ENCODE measurements around the gene CDC42EP4.

CDC42EP4 gene

DNA sequence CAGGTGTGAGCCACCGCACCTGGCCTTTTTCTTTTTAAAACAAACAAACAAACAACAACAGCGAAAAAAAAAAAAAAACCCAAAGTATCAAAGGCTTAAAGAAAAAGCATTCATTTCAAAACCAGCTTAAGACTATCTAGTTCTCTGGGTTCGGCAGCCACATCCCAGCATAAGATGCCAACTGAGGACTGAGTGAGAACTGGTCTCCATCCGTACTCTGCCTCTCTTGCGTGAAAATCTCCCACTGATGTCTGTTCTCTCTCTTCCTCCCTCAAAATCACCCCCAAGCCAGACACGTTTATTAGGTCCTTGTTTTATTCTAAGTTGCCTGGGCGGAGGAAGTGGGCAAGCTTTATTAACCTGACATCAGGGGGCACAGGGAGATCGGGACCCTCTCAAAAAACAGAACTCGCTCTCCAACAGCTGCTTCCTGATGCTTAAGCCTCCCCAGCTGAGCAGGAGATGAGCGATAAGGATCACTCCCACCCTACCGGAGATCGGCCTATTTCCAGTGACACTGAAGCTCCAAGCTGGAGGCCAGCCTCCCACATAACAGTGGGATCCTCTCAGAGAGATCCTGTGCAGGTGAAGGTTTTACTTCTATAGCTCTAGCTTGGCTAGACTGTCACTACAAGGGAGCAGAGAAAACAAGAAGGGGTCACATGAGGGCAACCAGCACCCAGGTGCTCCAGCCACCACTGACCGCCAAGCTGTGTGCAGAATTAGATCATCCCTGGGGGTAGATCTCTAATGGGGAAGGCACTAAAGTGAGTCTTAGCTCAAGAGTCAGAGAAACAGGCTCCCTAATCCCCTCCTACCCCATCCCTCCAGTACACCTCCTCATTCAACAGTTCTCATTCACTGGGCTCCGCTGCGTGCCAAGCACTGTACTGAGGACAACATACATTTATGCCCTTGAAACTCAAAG lies 13.6 kb downstream of the CDC42EP4 start:
- H3K27me3 ChIP-seq (ENCODE audit: insufficient read depth, low read length) = no peaks in the 10 kb centered on the region
- H3K27ac ChIP-seq (ENCODE audit: low read depth, low read length) = no peak overlapping the region
- peaks cover 33% of the 10 kb centered on the region for H3K4me1 ChIP-seq (ENCODE audit: control insufficient read depth, insufficient read depth, low read length, unreplicated experiment)
- peaks cover 77% of the 10 kb centered on the region for H3K79me2 ChIP-seq (ENCODE audit: control insufficient read depth, insufficient read depth, low read length, unreplicated experiment)
- no peak overlapping the region for H3K4me3 ChIP-seq (ENCODE audit: low read depth, low read length)
- H2AFZ ChIP-seq (ENCODE audit: low read length, unreplicated experiment) = no peak overlapping the region
- H3K36me3 ChIP-seq (ENCODE audit: insufficient read depth, low read length) = no peaks in the 10 kb centered on the region

DNA sequence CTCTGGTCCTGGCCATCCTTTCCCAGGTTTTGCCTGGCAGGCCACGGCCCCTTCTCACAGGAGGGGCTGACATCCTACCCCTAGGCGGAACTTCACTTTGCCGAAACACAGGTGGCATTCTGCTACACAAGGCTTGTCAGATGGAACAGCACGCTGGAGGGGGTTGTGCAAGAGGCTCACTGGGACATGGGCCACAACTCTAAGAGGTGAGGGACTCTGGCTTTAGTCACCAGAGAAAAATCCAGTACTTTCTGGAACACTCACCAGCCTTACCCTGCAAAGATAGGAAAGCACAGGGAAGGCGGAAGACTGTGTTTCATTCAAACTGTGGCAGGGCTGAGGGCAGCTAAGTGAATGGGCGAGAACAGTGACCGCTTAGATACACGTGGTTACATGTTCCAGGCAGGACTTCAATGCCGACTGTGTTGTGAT lies 18.3 kb downstream of the CDC42EP4 start:
- H3K27me3 ChIP-seq (ENCODE audit: insufficient read depth, low read length) = no peaks in the 10 kb centered on the region
- H2AFZ ChIP-seq (ENCODE audit: low read length, unreplicated experiment) = no peak overlapping the region
- peaks cover 66% of the 10 kb centered on the region for H3K4me1 ChIP-seq (ENCODE audit: control insufficient read depth, insufficient read depth, low read length, unreplicated experiment)
- peaks cover 73% of the 10 kb centered on the region for H3K79me2 ChIP-seq (ENCODE audit: control insufficient read depth, insufficient read depth, low read length, unreplicated experiment)
- H3K27ac ChIP-seq (ENCODE audit: low read depth, low read length) = peak overlapping the region; percentile 97
- peak overlapping the region; percentile 18 for H3K4me3 ChIP-seq (ENCODE audit: low read depth, low read length)
- H3K36me3 ChIP-seq (ENCODE audit: insufficient read depth, low read length) = no peaks in the 10 kb centered on the region

DNA sequence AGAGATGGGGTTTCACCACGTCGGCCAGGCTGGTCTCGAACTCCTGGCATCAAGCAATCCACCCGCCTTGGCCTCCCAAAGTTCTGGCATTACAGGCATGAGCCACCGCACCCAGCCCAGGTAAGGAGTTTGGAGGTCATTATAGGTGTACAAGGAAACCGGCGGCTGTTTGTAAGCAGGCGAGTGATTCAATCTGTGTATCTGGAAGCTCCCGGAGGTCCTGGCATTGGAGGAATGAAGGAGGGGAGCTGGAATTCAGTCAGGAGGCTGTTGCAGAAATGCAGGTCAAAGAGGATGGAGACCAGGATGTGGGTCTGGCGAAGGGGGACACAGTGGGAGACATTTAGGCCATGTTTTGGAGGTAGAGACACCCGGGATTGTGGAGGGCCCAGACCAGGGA lies 18.8 kb downstream of the CDC42EP4 start:
- peaks cover 71% of the 10 kb centered on the region for H3K79me2 ChIP-seq (ENCODE audit: control insufficient read depth, insufficient read depth, low read length, unreplicated experiment)
- no peak overlapping the region for H3K4me3 ChIP-seq (ENCODE audit: low read depth, low read length)
- H3K27ac ChIP-seq (ENCODE audit: low read depth, low read length) = peak overlapping the region; percentile 97
- H3K4me1 ChIP-seq (ENCODE audit: control insufficient read depth, insufficient read depth, low read length, unreplicated experiment) = peaks cover 69% of the 10 kb centered on the region
- H3K27me3 ChIP-seq (ENCODE audit: insufficient read depth, low read length) = no peaks in the 10 kb centered on the region
- no peak overlapping the region for H2AFZ ChIP-seq (ENCODE audit: low read length, unreplicated experiment)
- H3K36me3 ChIP-seq (ENCODE audit: insufficient read depth, low read length) = no peaks in the 10 kb centered on the region

DNA sequence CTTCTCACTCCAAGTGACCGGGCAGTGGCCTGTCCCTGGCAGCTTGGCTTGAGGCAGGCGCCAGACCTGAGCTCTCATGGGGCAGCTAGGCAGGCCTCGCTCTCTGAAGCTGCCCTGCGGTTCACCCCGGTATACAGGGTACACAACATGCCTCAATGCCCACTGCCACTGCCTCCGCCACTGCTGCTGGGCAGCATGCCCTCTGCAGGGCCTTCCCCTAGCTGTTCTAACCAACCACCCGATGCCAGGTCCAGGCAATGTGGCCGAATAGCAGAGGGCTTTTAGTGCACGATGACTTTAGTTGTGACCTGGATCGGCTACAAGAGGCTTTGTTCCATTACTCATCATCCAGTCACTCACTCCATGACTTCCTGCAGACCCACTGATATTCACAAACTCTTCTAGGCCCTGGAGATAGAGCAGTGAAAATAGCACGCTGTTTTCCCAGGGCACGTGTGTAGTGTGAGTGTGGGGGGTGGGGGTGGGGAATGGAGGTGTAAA lies 19.7 kb downstream of the CDC42EP4 start:
- Histone ChIP-seq H2AFZ (ENCODE audit: low read length, unreplicated experiment) (peak overlapping the region; percentile 5), H3K27ac (ENCODE audit: low read depth, low read length) (peak overlapping the region; percentile 97), H3K4me3 (ENCODE audit: low read depth, low read length) (peak overlapping the region; percentile 64), H3K27me3 (ENCODE audit: insufficient read depth, low read length) (no peaks in the 10 kb centered on the region), H3K4me1 (ENCODE audit: control insufficient read depth, insufficient read depth, low read length, unreplicated experiment) (peaks cover 78% of the 10 kb centered on the region), H3K36me3 (ENCODE audit: insufficient read depth, low read length) (no peaks in the 10 kb centered on the region), H3K79me2 (ENCODE audit: control insufficient read depth, insufficient read depth, low read length, unreplicated experiment) (peaks cover 76% of the 10 kb centered on the region)

DNA sequence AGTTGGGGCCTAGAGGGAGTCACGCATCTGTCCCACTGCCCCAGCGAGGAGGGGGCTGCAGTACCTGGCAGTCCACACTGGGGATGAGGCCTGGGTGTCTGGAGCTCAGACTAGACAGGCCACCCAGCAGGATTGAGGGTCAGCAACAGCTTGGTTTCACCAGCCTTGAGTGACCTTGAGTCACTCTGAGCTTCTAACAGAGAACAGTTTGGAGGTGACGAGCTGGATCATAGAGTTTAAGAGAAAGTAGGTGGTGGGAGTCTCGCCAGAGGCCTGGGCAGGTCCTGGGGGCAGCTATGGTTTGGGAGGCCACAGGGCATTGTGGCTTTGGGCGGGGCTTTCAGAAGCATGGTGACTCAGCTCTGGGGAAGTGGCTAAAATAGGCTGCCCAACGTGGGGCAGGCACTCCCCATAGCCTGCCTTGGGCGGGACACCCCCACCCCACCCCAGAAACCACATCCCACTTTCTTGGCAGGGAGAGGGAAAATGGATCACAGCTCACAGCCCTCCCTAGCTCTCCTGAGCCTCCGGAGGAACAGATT lies 20.5 kb downstream of the CDC42EP4 start:
- no peaks in the 10 kb centered on the region for H3K36me3 ChIP-seq (ENCODE audit: insufficient read depth, low read length)
- no peaks in the 10 kb centered on the region for H3K27me3 ChIP-seq (ENCODE audit: insufficient read depth, low read length)
- H3K27ac ChIP-seq (ENCODE audit: low read depth, low read length) = peak overlapping the region; percentile 97
- H3K4me1 ChIP-seq (ENCODE audit: control insufficient read depth, insufficient read depth, low read length, unreplicated experiment) = peaks cover 86% of the 10 kb centered on the region
- peaks cover 81% of the 10 kb centered on the region for H3K79me2 ChIP-seq (ENCODE audit: control insufficient read depth, insufficient read depth, low read length, unreplicated experiment)
- peak overlapping the region; percentile 5 for H2AFZ ChIP-seq (ENCODE audit: low read length, unreplicated experiment)
- peak overlapping the region; percentile 64 for H3K4me3 ChIP-seq (ENCODE audit: low read depth, low read length)

DNA sequence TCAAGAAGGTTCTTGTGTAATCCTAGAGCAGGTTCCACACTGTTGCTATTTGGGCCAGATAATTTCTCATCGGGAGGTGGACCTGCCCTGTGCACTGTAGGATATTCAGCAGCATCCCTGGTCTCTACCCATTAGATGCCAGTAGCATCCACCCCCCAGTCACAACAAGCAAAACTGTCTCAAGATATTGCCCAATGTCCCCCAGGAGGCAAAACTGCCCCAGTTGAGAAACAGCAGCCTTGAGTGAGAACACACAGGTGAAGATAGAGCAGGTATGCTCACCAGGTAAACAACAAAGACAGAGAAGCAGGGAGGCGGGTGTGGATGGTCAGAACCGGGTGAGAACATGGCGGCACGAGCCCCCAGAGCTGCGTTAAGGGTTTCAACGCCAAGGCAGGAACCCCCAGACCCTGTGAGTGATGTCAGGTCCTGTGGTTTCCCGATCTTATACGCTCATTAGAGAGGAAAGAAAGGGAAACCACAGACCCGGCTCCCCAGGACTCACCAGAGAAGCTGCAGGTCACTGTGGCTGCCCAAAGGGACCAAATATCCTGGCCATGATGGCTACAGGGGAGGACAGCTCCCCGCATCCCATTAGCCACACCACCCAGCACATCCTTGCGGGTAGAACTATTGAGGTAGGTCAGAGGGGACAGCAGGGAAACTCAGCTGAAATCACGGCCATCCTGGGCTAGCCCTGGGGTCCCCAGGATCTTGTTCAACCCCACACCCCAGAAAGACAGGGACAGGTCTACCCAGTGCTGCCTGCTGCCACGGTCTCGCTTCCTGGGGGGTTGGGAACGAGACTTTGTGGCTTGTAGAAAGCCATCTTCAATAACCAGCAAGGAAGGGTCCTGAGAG lies 21.2 kb downstream of the CDC42EP4 start:
- Histone ChIP-seq H3K36me3 (ENCODE audit: insufficient read depth, low read length) (no peaks in the 10 kb centered on the region), H3K4me3 (ENCODE audit: low read depth, low read length) (peak overlapping the region; percentile 64; the same call in 1 of the 2 replicates), H3K27ac (ENCODE audit: low read depth, low read length) (peak overlapping the region; percentile 97), H2AFZ (ENCODE audit: low read length, unreplicated experiment) (no peak overlapping the region), H3K27me3 (ENCODE audit: insufficient read depth, low read length) (no peaks in the 10 kb centered on the region), H3K4me1 (ENCODE audit: control insufficient read depth, insufficient read depth, low read length, unreplicated experiment) (peaks cover 89% of the 10 kb centered on the region), H3K79me2 (ENCODE audit: control insufficient read depth, insufficient read depth, low read length, unreplicated experiment) (peaks cover 83% of the 10 kb centered on the region)

DNA sequence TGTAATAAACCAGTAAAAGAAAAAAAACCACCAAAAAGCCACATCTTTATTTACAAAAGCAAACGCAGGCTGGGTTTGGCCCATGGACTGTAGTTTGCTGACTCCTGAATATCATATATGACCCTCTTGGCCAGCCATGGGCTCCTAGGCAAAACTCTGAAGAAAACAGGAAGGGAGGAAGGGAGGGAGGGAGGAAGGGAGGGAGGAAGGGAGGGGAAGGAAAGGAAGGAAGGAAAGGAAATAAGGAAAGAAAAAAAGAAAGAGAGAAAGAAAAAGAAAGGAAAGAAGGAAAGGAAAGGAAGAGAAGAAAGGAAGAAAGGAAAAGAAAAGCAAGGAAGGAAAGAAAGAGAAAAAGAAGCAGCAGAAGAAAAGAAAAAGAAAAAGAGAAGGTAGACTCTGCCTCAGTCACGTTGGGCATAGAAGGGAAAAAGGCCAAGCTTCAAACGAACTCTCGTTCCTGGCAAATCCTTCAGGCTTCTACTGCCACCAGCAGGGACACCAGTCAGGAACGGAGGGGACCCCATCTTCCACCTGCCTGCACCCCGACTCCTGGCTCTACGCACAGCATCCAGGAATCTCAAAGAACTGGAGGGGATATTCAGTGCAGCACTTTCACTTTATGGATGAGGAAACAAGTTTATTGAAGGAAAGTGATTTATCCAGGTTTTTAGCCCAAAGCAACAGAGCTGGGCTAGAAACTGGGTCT lies 22.1 kb downstream of the CDC42EP4 start:
- Histone ChIP-seq H3K27me3 (ENCODE audit: insufficient read depth, low read length) (no peaks in the 10 kb centered on the region), H3K4me1 (ENCODE audit: control insufficient read depth, insufficient read depth, low read length, unreplicated experiment) (peaks cover 82% of the 10 kb centered on the region), H3K36me3 (ENCODE audit: insufficient read depth, low read length) (no peaks in the 10 kb centered on the region), H2AFZ (ENCODE audit: low read length, unreplicated experiment) (no peak overlapping the region), H3K79me2 (ENCODE audit: control insufficient read depth, insufficient read depth, low read length, unreplicated experiment) (peaks cover 83% of the 10 kb centered on the region), H3K27ac (ENCODE audit: low read depth, low read length) (peak overlapping the region; percentile 19; the same call in 1 of the 2 replicates), H3K4me3 (ENCODE audit: low read depth, low read length) (no peak overlapping the region)

DNA sequence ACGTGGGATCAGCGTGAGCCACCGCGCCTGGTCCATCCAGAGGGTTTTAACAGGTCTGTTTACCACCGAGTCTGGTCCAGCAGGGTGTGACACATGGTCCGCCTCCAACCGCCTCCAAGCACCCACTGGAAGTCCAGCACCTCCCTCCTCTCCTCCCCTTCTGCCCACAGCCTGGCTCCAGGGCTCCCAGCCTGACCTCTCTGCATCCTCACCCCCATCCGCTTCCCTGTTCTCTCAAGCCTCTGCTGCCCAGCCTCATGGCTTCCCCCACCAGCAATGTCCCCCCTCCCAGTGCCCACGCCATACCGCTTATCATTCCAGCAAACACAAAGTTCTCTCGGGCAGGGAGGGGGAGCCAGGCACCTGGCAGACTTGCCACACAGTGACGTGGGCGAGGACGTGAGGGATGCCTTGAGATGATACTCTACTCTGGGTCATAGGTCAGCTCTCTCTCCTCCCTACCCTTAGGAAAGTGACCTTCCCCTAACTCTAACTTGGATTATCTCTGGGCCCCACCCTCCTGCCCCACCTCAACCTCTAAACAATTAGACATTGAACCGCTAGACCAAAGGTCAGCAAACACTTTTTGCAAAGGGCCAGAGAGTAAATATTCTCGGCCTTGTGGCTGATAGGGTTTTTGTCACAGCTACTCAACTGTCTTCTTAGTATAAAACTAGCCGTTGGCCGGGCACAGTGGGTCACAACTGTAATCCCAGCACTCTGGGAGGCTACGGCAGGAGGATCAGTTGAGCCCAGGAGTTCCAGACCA lies 23.1 kb downstream of the CDC42EP4 start:
- peaks cover 81% of the 10 kb centered on the region for H3K79me2 ChIP-seq (ENCODE audit: control insufficient read depth, insufficient read depth, low read length, unreplicated experiment)
- no peaks in the 10 kb centered on the region for H3K27me3 ChIP-seq (ENCODE audit: insufficient read depth, low read length)
- no peak overlapping the region for H2AFZ ChIP-seq (ENCODE audit: low read length, unreplicated experiment)
- H3K4me1 ChIP-seq (ENCODE audit: control insufficient read depth, insufficient read depth, low read length, unreplicated experiment) = peaks cover 79% of the 10 kb centered on the region
- no peak overlapping the region for H3K4me3 ChIP-seq (ENCODE audit: low read depth, low read length)
- peak overlapping the region; percentile 19; the same call in 1 of the 2 replicates for H3K27ac ChIP-seq (ENCODE audit: low read depth, low read length)
- H3K36me3 ChIP-seq (ENCODE audit: insufficient read depth, low read length) = no peaks in the 10 kb centered on the region

DNA sequence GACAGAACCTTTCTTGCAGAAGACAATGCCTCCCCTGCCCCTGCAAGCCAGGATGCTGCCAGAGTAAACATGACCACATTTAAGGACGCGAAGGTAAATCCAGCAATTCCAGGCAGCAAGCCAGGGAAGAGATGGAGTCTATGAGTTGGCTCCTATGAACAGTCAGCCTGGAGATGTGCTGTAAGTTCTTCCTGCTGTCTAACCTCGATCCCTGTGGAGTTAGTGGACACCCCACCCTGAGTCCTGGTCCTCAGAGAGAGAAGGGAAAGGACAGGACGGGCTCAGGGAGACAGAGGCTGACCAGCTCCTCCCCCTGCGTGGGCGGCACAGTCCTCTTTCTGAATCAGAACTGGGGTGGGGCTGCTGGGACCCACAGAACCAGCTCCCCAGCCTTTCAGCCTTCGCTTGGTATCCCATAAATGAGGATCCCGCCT lies 24.9 kb downstream of the CDC42EP4 start:
- H2AFZ ChIP-seq (ENCODE audit: low read length, unreplicated experiment) = no peak overlapping the region
- H3K79me2 ChIP-seq (ENCODE audit: control insufficient read depth, insufficient read depth, low read length, unreplicated experiment) = peaks cover 71% of the 10 kb centered on the region
- H3K36me3 ChIP-seq (ENCODE audit: insufficient read depth, low read length) = no peaks in the 10 kb centered on the region
- peak overlapping the region; percentile 38 for H3K27ac ChIP-seq (ENCODE audit: low read depth, low read length)
- H3K4me3 ChIP-seq (ENCODE audit: low read depth, low read length) = 0 out of 2 replicates have a peak overlapping the region, but pooled peaks have one; percentile 3
- H3K4me1 ChIP-seq (ENCODE audit: control insufficient read depth, insufficient read depth, low read length, unreplicated experiment) = peaks cover 63% of the 10 kb centered on the region
- no peaks in the 10 kb centered on the region for H3K27me3 ChIP-seq (ENCODE audit: insufficient read depth, low read length)
